Measurements from ENCODE around the gene HPS4.

HPS4 gene

GRCh38 chr22:26406118-26406517 is 77.5 kb downstream of the HPS4 start:
- TF ChIP-seq, protein P1, sequence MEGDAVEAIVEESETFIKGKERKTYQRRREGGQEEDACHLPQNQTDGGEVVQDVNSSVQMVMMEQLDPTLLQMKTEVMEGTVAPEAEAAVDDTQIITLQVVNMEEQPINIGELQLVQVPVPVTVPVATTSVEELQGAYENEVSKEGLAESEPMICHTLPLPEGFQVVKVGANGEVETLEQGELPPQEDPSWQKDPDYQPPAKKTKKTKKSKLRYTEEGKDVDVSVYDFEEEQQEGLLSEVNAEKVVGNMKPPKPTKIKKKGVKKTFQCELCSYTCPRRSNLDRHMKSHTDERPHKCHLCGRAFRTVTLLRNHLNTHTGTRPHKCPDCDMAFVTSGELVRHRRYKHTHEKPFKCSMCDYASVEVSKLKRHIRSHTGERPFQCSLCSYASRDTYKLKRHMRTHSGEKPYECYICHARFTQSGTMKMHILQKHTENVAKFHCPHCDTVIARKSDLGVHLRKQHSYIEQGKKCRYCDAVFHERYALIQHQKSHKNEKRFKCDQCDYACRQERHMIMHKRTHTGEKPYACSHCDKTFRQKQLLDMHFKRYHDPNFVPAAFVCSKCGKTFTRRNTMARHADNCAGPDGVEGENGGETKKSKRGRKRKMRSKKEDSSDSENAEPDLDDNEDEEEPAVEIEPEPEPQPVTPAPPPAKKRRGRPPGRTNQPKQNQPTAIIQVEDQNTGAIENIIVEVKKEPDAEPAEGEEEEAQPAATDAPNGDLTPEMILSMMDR (IDR thresholded peaks at IDR 0.05) = no peak
- Mint-ChIP-seq H3K36me3 (ENCODE audit: low read depth) (no peaks in the 10 kb centered on the region), H3K9me3 (no peaks in the 10 kb centered on the region), H3K27ac (no peak overlapping the region), H3K27me3 (ENCODE audit: low read depth, poor library complexity) (peaks cover 29% of the 10 kb centered on the region), H3K4me3 (no peak overlapping the region), H3K4me1 (peaks cover 10% of the 10 kb centered on the region)
- DNase-seq = no peak

- TF ChIP-seq, protein P1 (IDR thresholded peaks at IDR 0.05) = no peak
- Mint-ChIP-seq H3K4me3 (no peak overlapping the region), H3K4me1 (peaks cover 10% of the 10 kb centered on the region), H3K9me3 (no peaks in the 10 kb centered on the region), H3K27me3 (ENCODE audit: low read depth, poor library complexity) (peaks cover 24% of the 10 kb centered on the region), H3K36me3 (ENCODE audit: low read depth) (no peaks in the 10 kb centered on the region), H3K27ac (no peak overlapping the region)
- DNase-seq = no peak
These were observed 78.6 kb downstream of the HPS4 start for GRCh38 chr22:26404851-26405421.

- no peak for DNase-seq
- no peak overlapping the region for H3K27ac Mint-ChIP-seq
- H3K36me3 Mint-ChIP-seq (ENCODE audit: low read depth) = no peaks in the 10 kb centered on the region
- H3K4me3 Mint-ChIP-seq = no peak overlapping the region
- TF ChIP-seq, protein P1 (IDR thresholded peaks at IDR 0.05) = no peak
- H3K4me1 Mint-ChIP-seq = peaks cover 10% of the 10 kb centered on the region
- H3K9me3 Mint-ChIP-seq = no peaks in the 10 kb centered on the region
- H3K27me3 Mint-ChIP-seq (ENCODE audit: low read depth, poor library complexity) = peaks cover 18% of the 10 kb centered on the region
These were observed 81.9 kb downstream of the HPS4 start for GRCh38 chr22:26401726-26402125.
